GM18907 (cell line): ENCODE data around the gene ARHGAP15.

ENCODE experiments used
- ATAC-seq: cut with Tn5 transposase; IDR thresholded peaks from one replicate; pipeline ENCODE4 v1.9.1; 2021; ENCODE audit warnings: mild to moderate bottlenecking, moderate library complexity; ENCODE audit not compliant: unreplicated experiment

The ARHGAP15 gene

DNA sequence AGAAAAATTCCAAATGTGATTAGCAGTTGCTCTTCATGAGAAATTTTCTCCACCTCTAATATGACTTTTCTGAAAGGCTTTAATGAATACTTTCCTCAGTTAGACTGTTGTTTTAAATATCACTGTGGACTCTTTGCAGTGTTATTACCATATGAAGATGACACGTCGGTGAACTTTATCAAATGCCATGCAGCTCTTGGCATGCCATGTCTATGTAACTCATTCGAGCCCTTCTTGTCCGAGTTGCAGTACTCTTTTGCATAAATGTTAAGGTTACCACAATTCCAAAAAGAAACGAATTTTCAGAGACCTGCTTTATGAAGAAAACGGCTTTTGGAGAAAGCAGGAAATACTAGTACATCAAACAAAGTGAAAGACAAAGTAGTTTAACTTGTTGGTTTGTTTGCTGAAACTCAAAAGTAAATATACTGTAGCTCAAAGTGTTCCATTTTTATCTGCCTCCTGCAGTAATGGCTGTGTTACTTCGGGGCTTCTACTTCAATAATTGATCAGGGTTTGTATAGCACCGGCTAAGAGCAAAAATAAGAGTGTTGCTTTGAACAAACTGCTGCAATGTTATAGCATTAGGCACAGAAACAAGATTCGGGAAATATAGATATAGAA, 204.1 kb downstream of the ARHGAP15 start:
- ATAC-seq, result no peak

DNA sequence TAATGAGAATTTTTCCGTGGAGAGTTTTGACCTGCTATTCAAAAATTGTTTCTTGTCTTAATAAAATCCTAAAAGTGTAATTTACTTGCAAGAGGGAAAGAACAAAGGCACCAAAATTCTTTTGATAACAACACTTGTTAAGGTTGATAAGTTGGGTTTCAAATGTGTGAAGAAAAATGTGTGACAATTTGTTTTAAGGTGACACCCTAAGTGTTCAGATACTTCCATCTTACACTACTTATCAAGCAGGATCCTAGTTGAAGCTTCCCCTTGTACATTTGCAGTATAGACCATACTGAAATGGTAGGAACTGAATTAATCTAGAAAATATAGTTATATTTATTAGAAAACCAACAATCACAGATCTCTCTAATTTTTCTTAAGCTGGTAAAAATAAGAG, 204.6 kb downstream of the ARHGAP15 start:
- ATAC-seq, result no peak

DNA sequence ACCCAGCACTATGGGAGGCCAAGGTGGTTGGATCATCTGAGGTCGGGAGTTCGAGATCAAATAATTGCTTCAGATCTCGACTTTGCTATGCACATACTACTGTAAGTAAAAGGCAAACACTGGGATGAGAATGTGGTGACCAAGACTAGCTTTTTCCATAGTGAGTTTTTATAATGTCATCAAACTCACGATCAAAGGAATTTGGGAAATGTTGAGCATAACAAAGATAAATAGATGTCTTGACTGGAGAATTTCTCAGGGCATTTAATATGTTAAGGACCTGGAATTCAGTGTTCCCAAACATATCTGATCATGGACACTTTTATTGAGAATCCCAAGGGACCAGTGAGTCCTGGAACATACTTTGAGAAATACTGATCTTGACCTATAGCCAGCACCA, 205.6 kb downstream of the ARHGAP15 start:
- ATAC-seq, result no peak

DNA sequence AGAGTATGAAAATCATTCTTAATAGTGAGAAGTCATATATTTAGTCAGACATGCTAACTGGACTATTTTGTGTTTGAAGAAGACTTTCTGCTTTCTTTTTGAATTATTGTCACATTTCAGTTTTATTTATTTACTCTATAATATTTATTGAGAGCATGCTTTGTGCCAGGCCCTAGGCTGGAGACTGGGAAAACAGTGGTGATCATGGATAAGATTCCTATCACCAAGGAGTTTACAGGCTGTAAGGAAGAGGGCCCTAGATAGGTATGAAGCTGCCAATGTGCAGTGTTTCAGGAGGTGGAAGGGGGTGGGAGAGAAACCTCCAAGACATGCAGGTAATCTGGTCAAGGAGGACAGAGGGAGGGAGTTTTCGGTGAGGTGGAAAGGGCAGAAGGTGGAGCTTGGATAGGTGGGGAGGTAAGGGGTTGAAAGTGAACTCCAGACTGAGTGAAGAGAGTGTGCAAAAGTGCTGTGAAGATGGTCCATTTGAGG, 207.5 kb downstream of the ARHGAP15 start:
- no peak for ATAC-seq

DNA sequence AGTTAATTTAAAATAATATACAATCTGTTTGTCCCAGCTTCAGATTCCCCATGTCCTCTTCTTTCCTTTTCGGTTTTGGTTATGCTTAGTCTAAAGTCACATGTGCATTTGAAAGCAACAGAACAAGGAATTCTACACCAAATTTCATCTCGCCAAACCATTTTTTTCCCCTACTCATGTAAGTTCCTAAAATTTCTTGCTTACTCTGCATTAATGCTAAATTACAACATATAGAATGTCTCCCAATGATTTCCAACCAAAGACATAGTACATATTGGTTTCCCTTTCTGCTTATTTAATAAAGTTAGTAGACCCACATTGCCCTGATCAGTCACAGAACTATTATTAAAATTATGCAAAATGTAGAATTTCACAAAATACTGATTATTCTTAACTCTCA, 212.3 kb downstream of the ARHGAP15 start:
- ATAC-seq, result no peak

DNA sequence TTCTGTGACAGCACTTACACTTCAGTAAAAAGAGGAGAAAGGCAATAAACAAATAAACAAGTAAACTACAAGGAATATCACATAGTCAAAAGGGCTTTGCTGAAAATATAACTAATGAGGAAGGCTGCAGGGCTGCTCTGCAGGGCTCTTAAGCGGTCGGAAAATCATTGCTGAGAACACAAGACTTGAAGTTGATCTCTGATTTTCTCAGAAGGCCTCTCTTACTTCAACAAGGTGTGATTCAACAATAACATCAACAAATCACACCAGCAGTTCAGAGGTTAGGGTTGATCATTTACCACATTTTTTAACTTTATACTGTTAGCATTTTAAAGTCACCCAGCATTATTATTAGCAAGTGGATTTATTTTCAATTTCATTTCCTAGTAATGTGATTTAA, 215.6 kb downstream of the ARHGAP15 start:
- no peak for ATAC-seq

DNA sequence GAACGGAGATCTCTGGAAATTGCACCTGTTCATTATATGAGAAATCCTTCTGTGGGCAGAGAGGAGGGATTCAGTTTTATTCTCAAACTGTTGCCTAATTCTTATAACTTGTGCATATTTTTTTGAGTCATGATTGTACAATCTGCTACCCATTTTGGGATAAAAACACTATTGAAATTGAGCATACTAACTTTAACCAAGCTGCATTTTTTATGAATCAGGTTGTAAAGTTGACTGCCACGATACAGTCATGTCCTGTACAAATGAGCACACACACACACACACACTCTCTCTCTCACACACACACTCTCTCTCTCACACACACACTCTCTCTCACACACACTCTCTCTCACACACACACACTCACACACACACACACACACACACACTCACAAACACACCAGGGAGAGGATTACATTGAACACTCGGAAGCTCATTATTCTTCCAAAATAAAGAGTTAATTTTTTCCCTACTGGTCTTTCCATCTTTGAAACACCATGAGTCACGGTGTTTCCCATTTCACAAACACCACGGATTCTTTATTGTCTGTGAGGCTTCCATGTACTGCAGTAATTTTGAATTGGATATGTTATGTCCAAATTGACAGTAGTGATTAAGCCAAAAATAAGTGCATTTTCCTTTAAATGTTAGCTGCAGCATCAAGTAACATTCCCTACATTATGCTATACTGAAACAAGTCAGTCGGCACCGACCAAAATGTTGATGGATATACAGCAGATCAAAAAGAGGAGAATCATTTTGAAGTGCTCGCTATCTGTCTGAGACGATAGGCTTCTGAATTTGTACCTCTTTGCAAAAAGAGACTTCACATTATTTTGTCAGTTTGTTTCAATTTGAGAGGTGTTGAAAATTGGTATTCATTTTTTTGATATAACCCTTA, 216.9 kb downstream of the ARHGAP15 start:
- no peak for ATAC-seq

DNA sequence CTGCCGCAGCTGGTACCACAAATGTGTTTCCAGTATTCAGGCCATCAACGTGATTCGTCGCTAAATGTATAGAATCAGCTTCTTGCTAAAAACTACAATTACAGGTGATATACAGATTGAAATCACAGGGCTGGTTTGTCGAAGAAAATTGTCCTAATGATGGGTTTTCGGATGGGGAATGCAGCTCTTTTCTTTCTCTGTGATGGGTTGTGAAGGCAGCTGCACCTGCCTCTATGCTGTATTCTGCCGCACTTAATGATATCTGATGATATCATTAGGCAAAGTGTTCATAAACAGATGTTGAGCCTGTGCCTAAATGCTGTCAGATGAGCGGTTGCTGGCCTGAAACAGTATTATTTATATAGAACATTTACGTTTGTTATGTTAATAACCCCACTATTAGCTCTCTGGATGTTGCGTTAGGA, 218.1 kb downstream of the ARHGAP15 start:
- no peak for ATAC-seq

DNA sequence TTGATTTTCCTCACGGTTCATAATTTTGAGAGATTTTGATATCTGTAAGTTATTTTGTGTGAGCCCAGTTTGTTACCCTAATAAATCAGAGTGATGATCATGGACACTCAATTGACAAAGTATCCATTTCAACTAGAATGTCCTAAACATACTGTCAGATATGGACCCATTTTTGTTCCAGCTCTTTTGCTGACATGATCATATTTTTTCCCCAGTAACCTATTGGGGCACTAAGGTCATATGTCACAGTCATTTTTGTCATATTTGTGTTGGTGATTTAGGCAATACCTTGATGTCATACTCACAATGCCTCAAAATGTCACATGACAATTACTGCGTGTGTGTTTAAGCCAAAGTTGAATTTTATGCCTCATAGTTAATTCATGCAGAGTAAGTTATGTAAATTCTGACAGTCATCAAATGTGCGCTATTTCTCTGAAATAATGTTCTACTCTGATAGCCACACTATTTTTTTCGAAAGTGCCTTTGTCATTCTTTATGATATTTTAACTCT, 218.7 kb downstream of the ARHGAP15 start:
- no peak for ATAC-seq

DNA sequence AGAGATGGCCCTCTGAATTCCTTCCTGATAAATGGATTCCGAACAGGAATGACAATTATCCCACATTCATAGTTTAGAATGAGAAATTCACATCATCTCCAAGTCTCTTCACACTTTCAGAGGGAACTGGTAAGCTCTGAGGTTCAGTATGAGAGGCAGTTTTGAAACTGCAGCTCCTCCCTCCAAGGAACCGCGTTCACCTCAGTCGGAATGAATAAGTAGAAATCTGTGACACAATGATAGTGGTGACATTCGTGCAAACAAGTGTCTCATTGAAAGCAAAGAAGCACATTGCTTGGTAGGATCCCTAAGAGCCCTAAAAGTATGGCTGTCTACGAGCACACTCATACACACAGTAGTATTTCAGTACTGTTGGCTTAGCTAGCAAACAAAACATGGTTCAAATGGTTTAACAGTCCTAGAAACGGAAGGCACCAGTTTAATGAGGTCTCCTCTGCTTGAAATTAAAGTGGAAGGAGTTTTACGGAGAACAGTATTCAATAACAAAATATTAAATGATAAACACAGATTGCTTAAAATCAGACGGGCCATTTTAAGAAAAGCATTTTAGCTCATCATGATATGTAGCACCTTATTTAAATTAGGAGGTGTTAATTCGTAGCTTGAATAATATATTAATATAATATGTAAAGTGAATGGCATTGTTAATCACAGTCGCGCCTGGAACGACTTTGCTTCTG, 225.0 kb downstream of the ARHGAP15 start:
- no peak for ATAC-seq

DNA sequence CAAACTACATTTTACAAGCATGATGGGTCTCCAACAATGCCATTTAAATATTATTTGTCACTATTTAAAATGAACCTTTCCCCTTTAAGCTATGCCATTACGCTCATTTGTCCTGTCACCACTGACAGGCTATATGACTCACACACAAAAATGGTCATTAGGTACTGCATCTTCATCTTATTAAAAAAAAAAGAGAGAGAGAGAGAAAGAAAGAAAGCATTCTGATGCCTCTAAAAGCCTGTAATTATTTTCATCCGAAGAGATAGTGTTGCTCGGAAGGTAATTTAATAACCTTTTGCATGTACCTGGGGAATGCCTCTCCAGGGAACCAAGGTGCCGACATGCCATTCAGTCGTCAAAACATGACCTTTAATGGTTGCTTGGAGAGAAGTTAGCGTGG, 226.7 kb downstream of the ARHGAP15 start:
- no peak for ATAC-seq

DNA sequence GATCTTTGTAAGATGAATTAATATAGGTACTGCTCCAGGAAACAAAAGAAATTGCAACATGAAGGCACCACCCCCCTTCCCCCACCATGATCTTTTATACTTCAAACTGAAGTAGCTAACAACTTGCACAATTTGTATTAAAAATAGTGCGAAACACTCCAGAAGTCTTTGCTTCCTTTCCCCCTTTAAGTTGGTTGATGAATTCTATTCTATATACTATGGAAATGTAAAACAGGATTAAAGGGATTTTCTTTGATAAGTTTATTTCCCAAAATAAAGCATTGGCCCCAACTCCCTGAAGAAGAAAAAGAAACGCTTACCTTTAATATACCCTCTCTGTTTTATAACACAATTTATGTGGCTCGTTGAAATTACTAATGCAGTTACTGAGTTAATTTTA, 227.1 kb downstream of the ARHGAP15 start:
- no peak for ATAC-seq

DNA sequence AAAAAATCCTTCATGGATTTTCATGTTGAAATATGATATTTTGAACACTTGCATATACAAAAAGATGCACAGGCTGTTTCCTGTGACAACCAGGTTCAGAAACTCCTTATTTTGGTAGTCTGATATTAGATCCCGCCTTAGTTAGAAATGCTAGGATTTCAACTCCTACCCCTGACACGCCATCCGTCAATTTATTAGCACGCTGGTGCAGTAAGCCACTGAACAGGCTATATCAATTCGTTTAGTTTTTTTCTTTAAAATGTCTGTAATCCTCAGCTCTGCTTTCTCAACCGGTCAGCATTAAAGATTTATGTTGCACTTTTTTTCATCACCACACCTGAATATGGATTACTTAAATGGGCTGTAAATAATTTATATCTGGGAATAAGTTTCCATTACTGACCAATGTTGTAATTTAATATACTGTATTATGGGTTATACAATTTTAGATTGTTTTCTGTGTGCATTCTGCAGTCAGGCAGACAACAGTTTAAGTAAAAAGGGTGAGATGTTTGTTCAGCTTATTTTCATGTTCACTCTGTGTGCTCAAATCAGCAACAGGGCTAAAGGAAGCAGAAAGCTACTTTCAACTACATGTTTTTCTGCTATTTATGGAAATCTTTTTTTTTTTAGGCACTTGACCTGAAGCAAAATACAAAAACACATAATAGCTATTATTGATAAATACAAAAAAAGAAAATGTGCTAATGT, 227.7 kb downstream of the ARHGAP15 start:
- no peak for ATAC-seq

DNA sequence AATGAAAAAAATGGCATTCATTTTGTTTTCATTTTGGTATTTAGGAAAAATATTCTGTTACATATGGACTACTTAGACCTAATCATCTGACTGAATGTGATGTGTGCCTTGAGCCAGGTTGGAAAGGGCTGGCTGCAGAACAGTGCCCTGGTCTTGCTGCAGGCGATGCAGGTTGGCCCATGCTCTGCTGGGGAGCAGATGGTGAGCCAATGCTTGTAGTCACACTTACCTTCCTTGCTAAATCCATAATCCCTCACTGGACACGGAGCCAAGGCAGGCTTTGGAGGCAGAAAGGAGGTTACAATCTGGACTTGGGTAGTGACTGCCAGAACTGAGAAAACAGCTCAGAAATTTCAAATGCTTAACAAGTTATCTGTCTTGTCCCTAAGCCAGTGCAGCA, 228.7 kb downstream of the ARHGAP15 start:
- no peak for ATAC-seq

DNA sequence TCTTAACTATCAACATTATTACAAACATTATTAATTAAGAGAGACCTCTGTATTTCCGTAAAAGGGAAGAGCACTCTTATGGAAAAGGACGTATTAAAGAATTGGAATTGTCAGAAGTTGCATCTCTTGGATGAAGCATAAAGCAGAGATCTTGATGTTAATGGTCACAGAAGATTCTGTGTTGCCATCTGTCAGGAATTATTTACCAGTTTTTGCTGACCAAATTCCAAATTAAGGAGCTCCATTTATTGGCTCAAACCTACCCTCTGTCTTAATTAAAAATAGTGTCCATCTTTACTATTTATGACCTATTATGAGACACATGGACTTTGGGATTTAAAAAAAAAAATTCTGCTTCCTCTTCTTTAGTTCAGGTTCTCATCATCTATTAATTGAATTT, 232.1 kb downstream of the ARHGAP15 start:
- ATAC-seq, result no peak

DNA sequence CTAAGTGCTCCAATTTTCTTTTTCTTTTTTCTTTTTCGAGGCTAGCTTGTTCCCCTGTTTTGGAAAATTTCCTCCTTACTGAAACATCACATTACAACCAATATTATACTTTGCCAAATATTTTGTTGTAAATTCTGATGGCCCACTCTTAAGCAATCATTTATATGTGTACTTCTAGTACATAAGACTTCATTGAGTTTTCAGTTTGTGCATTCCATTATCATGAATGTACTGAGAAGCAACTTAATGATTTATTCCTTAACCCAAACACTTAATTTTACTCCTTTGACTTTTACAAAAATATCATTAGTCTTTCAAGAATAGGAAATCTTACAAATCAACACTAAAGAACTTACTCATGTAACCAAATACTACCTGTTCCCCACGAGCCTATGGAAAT, 242.4 kb downstream of the ARHGAP15 start:
- no peak for ATAC-seq

DNA sequence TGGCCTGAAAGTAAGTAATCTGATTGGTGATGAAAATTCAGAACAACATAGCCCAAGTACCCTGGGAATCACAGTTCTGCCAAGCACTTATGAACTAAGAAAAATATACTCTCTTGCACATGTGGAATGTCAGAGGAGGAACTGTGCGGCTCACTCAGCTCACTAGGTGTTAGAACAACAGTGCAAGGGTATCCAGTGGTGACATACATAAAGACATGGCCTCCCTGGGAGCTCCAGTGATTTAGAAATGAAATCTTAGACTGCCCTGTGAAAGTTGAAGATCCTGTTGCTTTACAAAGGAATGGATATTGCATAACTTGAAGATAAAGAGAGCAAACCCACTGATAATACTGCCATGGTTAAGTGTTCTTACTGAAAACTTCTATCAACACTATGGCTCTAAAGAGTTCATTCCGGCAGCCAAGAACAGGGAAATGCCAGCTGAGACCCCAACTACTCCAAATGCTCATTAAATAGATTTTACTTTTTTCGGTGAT, 246.2 kb downstream of the ARHGAP15 start:
- ATAC-seq, result no peak

DNA sequence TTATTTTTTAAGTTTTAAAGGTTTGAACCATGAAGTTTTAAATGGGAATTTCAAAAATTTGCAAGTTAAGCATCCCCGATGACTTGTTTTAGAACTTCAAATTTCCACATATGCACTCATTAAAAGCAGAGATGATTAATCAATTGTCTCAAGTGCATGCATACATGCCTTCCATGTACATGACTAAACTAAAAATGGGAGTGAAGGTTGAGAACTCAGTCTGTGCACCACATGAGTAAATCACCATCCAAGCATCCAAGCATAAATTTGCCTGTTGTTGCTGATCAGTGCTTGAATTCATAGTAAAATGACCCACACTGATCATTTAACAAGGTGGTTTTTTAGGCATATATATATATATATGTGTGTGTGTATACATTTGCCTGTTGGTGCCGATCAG, 249.8 kb downstream of the ARHGAP15 start:
- ATAC-seq, result no peak

DNA sequence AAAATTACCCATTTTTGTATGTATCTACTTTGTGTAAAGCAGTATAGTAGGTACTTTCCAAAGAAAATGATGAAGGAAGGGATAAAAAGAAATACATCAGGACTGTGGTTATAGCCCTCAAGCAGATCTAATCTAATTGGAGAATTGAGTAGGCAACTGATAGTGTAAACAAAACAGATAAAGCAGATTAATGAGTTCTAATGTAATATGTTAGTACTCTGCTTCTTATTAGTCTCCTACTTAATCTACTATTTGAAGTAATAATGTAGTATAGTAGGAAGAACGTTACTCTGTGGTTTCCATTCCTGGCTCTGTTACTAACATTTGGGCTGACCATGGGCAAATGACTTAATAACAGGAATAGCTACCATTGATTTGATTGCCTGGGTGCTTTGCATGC, 250.7 kb downstream of the ARHGAP15 start:
- ATAC-seq, result no peak

DNA sequence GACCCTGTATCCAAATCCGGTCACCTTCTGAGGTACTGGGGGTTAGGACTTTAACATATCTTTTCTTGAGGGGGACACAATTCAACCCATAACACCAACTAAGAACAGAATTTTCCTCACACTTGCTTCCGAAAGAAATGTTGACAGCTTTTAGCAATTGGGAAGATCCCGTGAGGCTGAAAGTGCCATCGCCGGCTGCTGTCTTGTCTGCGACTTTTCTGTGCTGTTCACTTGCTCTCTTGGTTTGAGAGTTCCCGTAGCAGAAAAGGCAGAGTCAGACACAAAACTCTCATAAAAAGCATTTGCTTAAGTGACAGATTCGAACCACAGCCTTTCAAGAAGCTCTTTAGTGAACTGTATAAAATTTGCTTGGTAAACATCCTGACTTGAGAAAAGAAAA, 253.4 kb downstream of the ARHGAP15 start:
- no peak for ATAC-seq

DNA sequence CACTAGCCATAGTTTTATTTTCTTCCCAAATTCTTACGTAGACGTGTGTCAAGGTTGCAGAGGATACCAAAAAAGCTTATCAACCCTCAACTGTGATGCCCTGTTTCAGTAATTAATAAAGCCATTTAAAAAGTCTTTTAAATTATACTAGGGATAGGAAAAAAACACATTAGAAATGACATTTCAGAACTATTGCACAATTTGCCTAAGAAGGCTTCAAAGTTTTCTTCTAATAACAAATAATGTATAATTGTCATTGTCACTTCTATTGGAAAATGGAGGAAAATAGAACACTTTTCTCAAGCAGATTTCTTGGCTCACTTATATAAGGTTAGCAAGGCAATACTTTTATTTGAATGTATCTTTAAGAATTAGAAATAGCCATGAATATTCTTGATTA, 253.8 kb downstream of the ARHGAP15 start:
- no peak for ATAC-seq
